ENCODE results near the gene LRRN2. TPM values are rescaled to one million over a fixed set of nuclear protein-coding genes. Genes with fewer than 3 reads are reported as not detected.

LRRN2 gene
- total RNA-seq, 4 donors from 2014 or later: 2.0 to 8.6 (median 3.9) TPM

GRCh38 chr1:204618148-204618760 is 67.3 kb downstream of the LRRN2 start:
- Histone ChIP-seq H3K9me3 (no peaks in the 10 kb centered on the region), H3K27me3 (no peaks in the 10 kb centered on the region), H3K4me1 (no peaks in the 10 kb centered on the region), H3K27ac (no peak overlapping the region), H3K4me3 (replicated peaks in 1 of 3) (no peak overlapping the region), H3K36me3 (no peaks in the 10 kb centered on the region)
- intact Hi-C loops (cut with DNase I): no loop called here
- 90 to 96% methylated on average over 13 to 17 of the region's 20 CpGs for WGBS, 2 donors
- DNase-seq: no peak
- no peak for TF ChIP-seq POLR2A (IDR thresholded peaks at IDR 0.05)
- TF ChIP-seq CTCF (IDR thresholded peaks at IDR 0.05): no peak

- intact Hi-C loops (cut with DNase I): no loop called here
- no peak for DNase-seq
- no peak overlapping the region for H3K27ac ChIP-seq
- no peaks in the 10 kb centered on the region for H3K27me3 ChIP-seq
- WGBS, 2 donors: 79 to 84% methylated on average over 8 to 10 of the region's 13 CpGs
- no peak for TF ChIP-seq POLR2A (IDR thresholded peaks at IDR 0.05)
- TF ChIP-seq CTCF (IDR thresholded peaks at IDR 0.05): no peak
- no peaks in the 10 kb centered on the region for H3K4me1 ChIP-seq
- no peaks in the 10 kb centered on the region for H3K36me3 ChIP-seq
- H3K9me3 ChIP-seq: no peaks in the 10 kb centered on the region
- no peak overlapping the region for H3K4me3 ChIP-seq (replicated peaks in 1 of 3)
Observed at GRCh38 chr1:204617256-204618147, 68.0 kb downstream of the LRRN2 start.

GRCh38 chr1:204616641-204617040 is 68.9 kb downstream of the LRRN2 start:
- intact Hi-C loops (cut with DNase I): no loop called here

GRCh38 chr1:204615881-204616280 is 69.7 kb downstream of the LRRN2 start:
- intact Hi-C loops (cut with DNase I): no loop called here
- no peak overlapping the region for H3K27ac ChIP-seq
- 78 to 84% methylated on average over 7 to 8 of the region's 8 CpGs for WGBS, 2 donors
- DNase-seq: no peak
- no peaks in the 10 kb centered on the region for H3K4me1 ChIP-seq
- no peaks in the 10 kb centered on the region for H3K27me3 ChIP-seq
- TF ChIP-seq CTCF (IDR thresholded peaks at IDR 0.05) (no peak), POLR2A (IDR thresholded peaks at IDR 0.05) (no peak)
- H3K36me3 ChIP-seq: no peaks in the 10 kb centered on the region
- no peak overlapping the region for H3K4me3 ChIP-seq (replicated peaks in 1 of 3)
- no peaks in the 10 kb centered on the region for H3K9me3 ChIP-seq

More at GRCh38 chr1:204616641-204617040, 68.9 kb downstream of the LRRN2 start:
- Histone ChIP-seq H3K4me1 (no peaks in the 10 kb centered on the region), H3K9me3 (no peaks in the 10 kb centered on the region), H3K36me3 (no peaks in the 10 kb centered on the region), H3K4me3 (replicated peaks in 1 of 3) (no peak overlapping the region), H3K27me3 (no peaks in the 10 kb centered on the region), H3K27ac (no peak overlapping the region)
- TF ChIP-seq POLR2A (IDR thresholded peaks at IDR 0.05) (no peak), CTCF (IDR thresholded peaks at IDR 0.05) (no peak)
- 84 to 85% methylated on average over 6 of the region's 6 CpGs for WGBS, 2 donors
- DNase-seq: no peak

- intact Hi-C loops (cut with DNase I): no loop called here
- Histone ChIP-seq H3K27me3 (no peaks in the 10 kb centered on the region), H3K36me3 (no peaks in the 10 kb centered on the region), H3K4me3 (replicated peaks in 1 of 3) (no peak overlapping the region), H3K9me3 (no peaks in the 10 kb centered on the region), H3K27ac (no peak overlapping the region), H3K4me1 (no peaks in the 10 kb centered on the region)
- TF ChIP-seq CTCF (IDR thresholded peaks at IDR 0.05): no peak
- TF ChIP-seq POLR2A (IDR thresholded peaks at IDR 0.05): no peak
- DNase-seq: no peak
- WGBS, 2 donors: 83 to 96% methylated on average over 4 of the region's 4 CpGs
Observed at GRCh38 chr1:204613636-204614035, 71.9 kb downstream of the LRRN2 start.
